ENCODE data around the gene PDE11A.

DNA sequence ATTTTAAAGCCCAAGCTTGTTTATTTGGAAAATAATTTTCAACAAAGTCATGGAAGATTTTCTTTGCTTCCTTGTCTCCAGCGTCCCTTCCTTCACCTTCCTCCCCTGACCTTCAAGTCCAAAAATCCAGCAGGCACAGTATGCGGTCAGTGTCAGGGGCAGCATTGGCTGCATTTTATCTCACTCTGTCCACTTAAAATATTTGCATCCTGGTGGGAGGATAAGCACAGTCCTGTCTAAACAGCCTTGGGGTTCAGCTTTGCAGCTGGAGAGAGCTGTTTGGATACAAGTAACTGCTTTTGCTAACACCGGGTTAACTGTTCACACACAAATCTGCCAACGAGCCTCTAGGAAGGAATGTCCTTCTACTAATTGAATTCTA lies 318.1 kb downstream of the PDE11A start:
- TF ChIP-seq POLR2A (IDR thresholded peaks at IDR 0.05; ENCODE audit: low read depth, low read length) (no peak), POLR2AphosphoS5 (IDR thresholded peaks at IDR 0.05; ENCODE audit: low read depth, low read length) (no peak)

Data from GM12892 (cell line).